ENCODE data around the gene GRID1.

GRCh38 chr10:85789125-85789524 lies 577.5 kb downstream of the GRID1 start:
- no peak for TF ChIP-seq CTCF (IDR thresholded peaks at IDR 0.05)
- TF ChIP-seq POLR2A (IDR thresholded peaks at IDR 0.05): no peak

All from thyroid gland (tissue), 4 donors.